ENCODE results near the gene TTLL13.

Gene TTLL13

Small RNAs within 50 kb of the gene (small RNA-seq; reads per million reads assigned to genes)
- gene AC091167.3 (0 reads per million in 2 experiments), gene RN7SL736P (0 reads per million in 2 experiments)

Measured in SK-N-DZ (cell line).